Breast epithelium (tissue), 3 donors: Measurements from ENCODE around the gene ZFHX3.

ENCODE experiments used
- POLR2AphosphoS5 ChIP-seq, 3 donors: sonication (generic); formaldehyde crosslinking; IDR thresholded peaks; one replicate each; pipeline ENCODE4 v1.6.1; 2017; ENCODE audit warnings: antibody characterized with exemption in 3 of 3
- TF ChIP-seq, protein P1 (sequence below), 3 donors: fragments of 450-650 bp; IDR thresholded peaks; one replicate each; pipeline ENCODE4 v1.5.1; 2016 to 2017; ENCODE audit warnings: antibody characterized with exemption in 3 of 3, mild to moderate bottlenecking in 3 of 3, moderate library complexity in 3 of 3

DNA sequence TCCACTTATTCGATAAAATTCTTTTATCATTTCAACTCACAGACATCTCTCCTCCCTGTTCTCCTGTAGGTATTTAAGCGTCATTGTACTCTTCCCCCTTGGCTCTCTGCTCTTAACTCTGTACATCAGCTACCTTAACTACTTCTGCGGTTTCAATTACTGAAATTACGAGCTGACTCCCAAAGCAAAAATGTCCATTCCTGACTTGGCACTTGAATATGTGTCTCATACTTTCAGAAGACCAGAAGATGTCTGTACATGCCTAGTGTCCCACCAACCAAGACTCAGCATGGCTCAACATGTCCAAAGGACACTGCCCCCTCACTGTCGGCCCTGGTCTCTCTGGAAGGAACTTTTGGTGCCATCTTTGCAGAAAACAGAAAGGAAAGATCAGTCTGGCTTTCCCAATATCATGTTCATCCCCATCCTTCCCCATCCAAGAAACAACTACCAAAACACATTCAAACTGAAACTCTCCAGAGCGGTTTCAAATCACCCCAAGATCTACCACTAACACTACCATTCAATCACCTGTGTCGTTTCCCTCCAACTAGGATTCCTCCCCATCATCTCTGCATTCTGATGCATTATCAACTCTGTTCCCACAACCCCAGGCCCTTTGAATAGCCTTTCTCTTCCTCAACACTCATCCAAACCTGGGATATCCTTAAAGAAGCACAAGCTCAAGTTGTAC lies 74.9 kb downstream of the ZFHX3 start:
- TF ChIP-seq POLR2AphosphoS5 (IDR thresholded peaks at IDR 0.05) = no peak
- TF ChIP-seq, protein P1, sequence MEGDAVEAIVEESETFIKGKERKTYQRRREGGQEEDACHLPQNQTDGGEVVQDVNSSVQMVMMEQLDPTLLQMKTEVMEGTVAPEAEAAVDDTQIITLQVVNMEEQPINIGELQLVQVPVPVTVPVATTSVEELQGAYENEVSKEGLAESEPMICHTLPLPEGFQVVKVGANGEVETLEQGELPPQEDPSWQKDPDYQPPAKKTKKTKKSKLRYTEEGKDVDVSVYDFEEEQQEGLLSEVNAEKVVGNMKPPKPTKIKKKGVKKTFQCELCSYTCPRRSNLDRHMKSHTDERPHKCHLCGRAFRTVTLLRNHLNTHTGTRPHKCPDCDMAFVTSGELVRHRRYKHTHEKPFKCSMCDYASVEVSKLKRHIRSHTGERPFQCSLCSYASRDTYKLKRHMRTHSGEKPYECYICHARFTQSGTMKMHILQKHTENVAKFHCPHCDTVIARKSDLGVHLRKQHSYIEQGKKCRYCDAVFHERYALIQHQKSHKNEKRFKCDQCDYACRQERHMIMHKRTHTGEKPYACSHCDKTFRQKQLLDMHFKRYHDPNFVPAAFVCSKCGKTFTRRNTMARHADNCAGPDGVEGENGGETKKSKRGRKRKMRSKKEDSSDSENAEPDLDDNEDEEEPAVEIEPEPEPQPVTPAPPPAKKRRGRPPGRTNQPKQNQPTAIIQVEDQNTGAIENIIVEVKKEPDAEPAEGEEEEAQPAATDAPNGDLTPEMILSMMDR (IDR thresholded peaks at IDR 0.05) = no peak
